ENCODE measurements around the gene ZNF652.

DNA sequence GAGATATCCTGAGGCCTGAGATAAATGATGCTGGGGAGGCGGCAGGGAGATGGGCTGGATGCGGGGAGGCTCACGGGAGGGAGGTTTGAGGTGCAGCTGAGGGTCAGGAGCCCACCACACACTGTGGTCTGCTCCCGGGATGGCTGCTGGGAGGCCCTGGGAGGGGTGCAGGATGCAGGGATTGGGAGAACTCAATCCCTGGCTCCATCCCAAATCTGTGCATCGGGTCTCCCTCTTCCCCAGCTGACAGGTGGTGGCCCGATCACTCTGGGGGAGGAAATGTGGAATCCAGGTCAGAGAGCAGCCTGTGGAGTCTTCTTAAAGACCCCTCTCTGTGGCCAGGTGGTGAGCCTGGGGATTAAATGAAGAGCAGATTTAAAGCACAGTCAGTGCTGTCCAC is 40.7 kb upstream of the ZNF652 start:
- TF ChIP-seq, protein P1, sequence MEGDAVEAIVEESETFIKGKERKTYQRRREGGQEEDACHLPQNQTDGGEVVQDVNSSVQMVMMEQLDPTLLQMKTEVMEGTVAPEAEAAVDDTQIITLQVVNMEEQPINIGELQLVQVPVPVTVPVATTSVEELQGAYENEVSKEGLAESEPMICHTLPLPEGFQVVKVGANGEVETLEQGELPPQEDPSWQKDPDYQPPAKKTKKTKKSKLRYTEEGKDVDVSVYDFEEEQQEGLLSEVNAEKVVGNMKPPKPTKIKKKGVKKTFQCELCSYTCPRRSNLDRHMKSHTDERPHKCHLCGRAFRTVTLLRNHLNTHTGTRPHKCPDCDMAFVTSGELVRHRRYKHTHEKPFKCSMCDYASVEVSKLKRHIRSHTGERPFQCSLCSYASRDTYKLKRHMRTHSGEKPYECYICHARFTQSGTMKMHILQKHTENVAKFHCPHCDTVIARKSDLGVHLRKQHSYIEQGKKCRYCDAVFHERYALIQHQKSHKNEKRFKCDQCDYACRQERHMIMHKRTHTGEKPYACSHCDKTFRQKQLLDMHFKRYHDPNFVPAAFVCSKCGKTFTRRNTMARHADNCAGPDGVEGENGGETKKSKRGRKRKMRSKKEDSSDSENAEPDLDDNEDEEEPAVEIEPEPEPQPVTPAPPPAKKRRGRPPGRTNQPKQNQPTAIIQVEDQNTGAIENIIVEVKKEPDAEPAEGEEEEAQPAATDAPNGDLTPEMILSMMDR (IDR thresholded peaks at IDR 0.05; ENCODE audit: low read depth, low read length), result no peak
- no peak for TF ChIP-seq EZH2phosphoT487 (IDR thresholded peaks at IDR 0.05; ENCODE audit: low read depth)

Data from OCI-LY3 (cell line).